GM12878 (cell line): ENCODE measurements around the gene UTP11. TPM values are rescaled to one million over a fixed set of nuclear protein-coding genes. Genes with fewer than 3 reads are reported as not detected.

ENCODE experiments used
- ATAC-seq: fragments of 200-7000 bp; cut with Tn5 transposase; 3 replicates; pipeline ENCODE4 v1.9.1; 2020; ENCODE audit warnings: mild to moderate bottlenecking, moderate library complexity
- BruUV-seq: library from RNA; stranded (reverse); fragments of 400-500 nt; replicated peaks from 2 replicates; lab custom pipeline; 2021; lab: Mats Ljungman, UMichigan
- CTCF ChIA-PET: fragments of 300-600 bp; sonication (Branson Sonifier 250); formaldehyde crosslinking; extraction: SDS; loops from one replicate; lab custom pipeline; 2021; ENCODE audit warnings: inconsistent platforms; lab: Yijun Ruan, JAX
- POLR2A ChIA-PET: fragments of 350-600 bp; formaldehyde crosslinking; extraction: SDS; loops from one replicate; lab custom pipeline; 2021; ENCODE audit warnings: inconsistent platforms; lab: Charles Lee
- RAD21 ChIA-PET: fragments of 300-600 bp; sonication (Branson Sonifier 250); formaldehyde crosslinking; loops from one replicate; lab custom pipeline; 2023; ENCODE audit warnings: antibody characterized with exemption; ENCODE audit not compliant: unreplicated experiment; lab: Charles Lee
- SMC1A ChIA-PET: fragments of 300-600 bp; sonication (Branson Sonifier 250); formaldehyde crosslinking; loops from one replicate; lab custom pipeline; 2023; ENCODE audit not compliant: unreplicated experiment, uncharacterized antibody; lab: Charles Lee
- DNase-seq: peaks from one replicate; pipeline ENCODE4 v3.0.0-alpha.2; 2011; ENCODE audit warnings: low read depth, low spot score
- FAIRE-seq: peaks from 3 replicates; lab custom pipeline; 2011; peaks lifted over from hg19 to GRCh38; lab: Jason Lieb, UNC
- H2AFZ ChIP-seq: 2 replicates; pipeline ENCODE4 v1.6.0; 2011; ENCODE audit warnings: low read depth, low read length, control low read depth; ENCODE audit not compliant: control insufficient read depth
- H3K27ac ChIP-seq: 2 replicates; pipeline ENCODE4 v1.5.1; 2011; ENCODE audit warnings: control low read depth; ENCODE audit not compliant: control insufficient read depth, insufficient read depth
- H3K27me3 ChIP-seq, 2 experiments: replicated peaks in 1 of 2; 2 replicates each; pipeline versions ENCODE4 v1.6.0 to v1.6.1; 2011; ENCODE audit warnings: low read length in 1 of 2; ENCODE audit not compliant: control insufficient read depth in 2 of 2, insufficient read depth in 2 of 2
- H3K36me3 ChIP-seq, 2 experiments: 2 replicates each; pipeline ENCODE4 v1.5.1; 2011; ENCODE audit warnings: low read length in 1 of 2; ENCODE audit not compliant: control insufficient read depth in 2 of 2, insufficient read depth in 2 of 2
- H3K4me1 ChIP-seq: 2 replicates; pipeline ENCODE4 v1.6.1; 2011; ENCODE audit warnings: mild to moderate bottlenecking, low read length, moderate library complexity, mixed read lengths; ENCODE audit not compliant: control insufficient read depth, insufficient read depth
- H3K4me2 ChIP-seq: 2 replicates; pipeline ENCODE4 v1.6.0; 2011; ENCODE audit warnings: control low read depth; ENCODE audit not compliant: control insufficient read depth, insufficient read depth
- H3K4me3 ChIP-seq: fragments of 200-600 bp; sonication (generic); 2 replicates; pipeline ENCODE4 v1.5.1; 2016
- H3K79me2 ChIP-seq: 2 replicates; pipeline ENCODE4 v1.6.0; 2011; ENCODE audit warnings: low read length; ENCODE audit not compliant: control insufficient read depth, insufficient read depth
- H3K9ac ChIP-seq: 2 replicates; pipeline ENCODE4 v1.8.0; 2011; ENCODE audit warnings: low read length, control low read depth, mixed read lengths; ENCODE audit not compliant: control insufficient read depth, insufficient read depth
- H3K9me3 ChIP-seq: replicated peaks from 3 replicates; pipeline ENCODE4 v1.5.1; 2011; ENCODE audit warnings: mild to moderate bottlenecking, low read length; ENCODE audit not compliant: control insufficient read depth, insufficient read depth
- H4K20me1 ChIP-seq: 2 replicates; pipeline ENCODE4 v1.6.0; 2011; ENCODE audit not compliant: control insufficient read depth, insufficient read depth
- CTCF ChIP-seq, 3 experiments: IDR thresholded peaks in 2 of 3; conservative IDR thresholded peaks in 1 of 3; 2 replicates each; pipeline ENCODE4 v1.5.1; 2011; ENCODE audit warnings: low read depth in 3 of 3, low read length in 3 of 3, mild to moderate bottlenecking in 3 of 3, control low read depth in 2 of 3, moderate library complexity in 2 of 3, inconsistent platforms in 1 of 3, mixed read lengths in 1 of 3; ENCODE audit not compliant: control insufficient read depth in 2 of 3, insufficient read depth in 1 of 3; ENCODE audit errors: extremely low read depth in 1 of 3
- EED ChIP-seq: sonication (generic); IDR thresholded peaks from 2 replicates; pipeline ENCODE4 v1.6.1; 2016; ENCODE audit warnings: antibody characterized with exemption, low read depth
- EGR1 ChIP-seq, 2 experiments: IDR thresholded peaks; 1 replicate in 1 of 2; 2 replicates in 1 of 2; pipeline ENCODE4 v1.6.1; 2011 to 2012; ENCODE audit warnings: low read depth in 2 of 2, low read length in 2 of 2, borderline replicate concordance in 1 of 2, mild to moderate bottlenecking in 1 of 2, moderate library complexity in 1 of 2
- IKZF1 ChIP-seq: fragments of 450-650 bp; conservative IDR thresholded peaks from 2 replicates; pipeline ENCODE4 v1.6.1; 2017; ENCODE audit warnings: antibody characterized with exemption, mild to moderate bottlenecking
- MEF2B ChIP-seq: fragments of 450-650 bp; IDR thresholded peaks from 2 replicates; pipeline ENCODE4 v1.6.1; 2018; ENCODE audit warnings: mild to moderate bottlenecking, moderate library complexity; ENCODE audit not compliant: partially characterized antibody, poor library complexity, severe bottlenecking
- RAD21 ChIP-seq: IDR thresholded peaks from 2 replicates; pipeline ENCODE4 v1.6.1; 2011; ENCODE audit warnings: mild to moderate bottlenecking, low read depth, low read length, moderate library complexity; ENCODE audit not compliant: insufficient read depth
- SMARCA5 ChIP-seq: fragments of 450-650 bp; IDR thresholded peaks from 2 replicates; pipeline ENCODE4 v1.6.1; 2017; ENCODE audit warnings: mild to moderate bottlenecking
- SP1 ChIP-seq: IDR thresholded peaks from one replicate; pipeline ENCODE4 v1.6.1; 2011; ENCODE audit warnings: low read depth, low read length
- WGBS: methylation state at CpG from one replicate; pipeline ENCODE4 v1.1.6; 2016; ENCODE audit warnings: low lambda C conversion rate; ENCODE audit not compliant: insufficient replicate concordance, insufficient coverage; ENCODE audit errors: missing lambda C conversion rate; 5-methylcytosine and 5-hydroxymethylcytosine counted together
- in situ Hi-C: fragments of 300-500 bp; cut with MboI; formaldehyde crosslinking; loops from 9 replicates; pipeline ENCODE4 v1.14.3; 2018; ENCODE audit warnings: mixed read lengths
- intact Hi-C: fragments of 100-400 bp; cut with micrococcal nuclease; formaldehyde crosslinking; loops from one replicate; pipeline ENCODE4 v1.14.2; 2022; ENCODE audit not compliant: unreplicated experiment
- polyA plus RNA-seq, 11 experiments: library from polyadenylated mRNA; depleted of rRNA in 4 of 11; unstranded in 6 of 11; stranded (reverse) in 5 of 11; fragments of >200 nt; fragmentation: Nextera tagmentation in 4 of 11; fragmentation: Illumina TruSeq in 1 of 11; extraction: Ambion mirVana in 4 of 11; extraction: Trizol in 1 of 11; gene quantifications; 1 replicate in 1 of 11; 2 replicates in 10 of 11; pipeline versions ENCODE4 v1.2.1 to v1.2.3, GENCODE V29; 2011 to 2016; ENCODE audit warnings: inconsistent platforms in 2 of 11, missing spikeins in 2 of 11, low read depth in 1 of 11
- total RNA-seq, 4 experiments: library from RNA; depleted of rRNA in 3 of 4; stranded (reverse); fragments of >200 nt in 3 of 4; fragmentation: Illumina TruSeq in 1 of 4; extraction: Trizol in 1 of 4; gene quantifications; 2 replicates each; pipeline versions ENCODE4 v1.2.1 to v1.2.3, GENCODE V29; 2013 to 2021

UTP11 gene
- total and polyA plus RNA-seq, 10 of the 15 experiments (the other 5 are each of a cell fraction or from before 2014, with no cell fraction given): 34.5 to 146 (median 64.2) TPM

- peaks cover 29% of the 10 kb centered on the region for H3K4me1 ChIP-seq
- ATAC-seq: no peak
These were observed 38.0 kb downstream of the UTP11 start for GRCh38 chr1:38050397-38051078.

More at GRCh38 chr1:38050397-38051078, 38.0 kb downstream of the UTP11 start:
- SMC1A ChIA-PET: interaction anchor here (0.7 to 23.8 kb wide), 5 partner anchors 8 to 353 kb away, joined by 3 to 316 read pairs (median 4); no protein-coding TSS in a partner anchor
- in situ Hi-C loops: no loop called here
- POLR2A ChIA-PET: interaction anchor here (0.5 to 4.2 kb wide), 6 partner anchors 8 to 786 kb away, joined by 3 to 32 read pairs (median 5); no protein-coding TSS in a partner anchor
- RAD21 ChIA-PET: interaction anchor here (0.5 to 5.2 kb wide), 7 partner anchors 11 to 123 kb away, joined by 3 to 61 read pairs (median 10); no protein-coding TSS in a partner anchor
- Histone ChIP-seq H3K27me3 (peaks cover 0 to 2% of the 10 kb centered on the region in 2 experiments; a peak in 3 of 4 replicates), H3K4me3 (no peak overlapping the region), H2AFZ (peak overlapping the region; percentile 48; the same call in 1 of the 2 replicates), H3K9ac (no peak overlapping the region), H3K9me3 (no peaks in the 10 kb centered on the region), H3K79me2 (no peaks in the 10 kb centered on the region), H3K27ac (no peak overlapping the region), H4K20me1 (no peaks in the 10 kb centered on the region), H3K36me3 (no peaks in the 10 kb centered on the region), H3K4me2 (no peak overlapping the region; the same call in 1 of the 2 replicates)
- 31% methylated on average over 13 of the region's 13 CpGs for WGBS
- FAIRE-seq (no peak), DNase-seq (no peak)
- intact Hi-C loops: no loop called here
- TF ChIP-seq RAD21 (peak; percentile 22; the same call in 1 of the 2 replicates), SP1 (no peak), MEF2B (peak; percentile 50), EED (peak; percentile 63; the same call in 1 of the 2 replicates), IKZF1 (no peak), CTCF (IDR thresholded peaks at IDR 0.05 in 2 of 3, conservative IDR thresholded peaks at IDR 0.05 in 1 of 3; ENCODE audit: control insufficient read depth in 2 of 3, extremely low read depth in 1 of 3, insufficient read depth in 1 of 3, low read depth in 3 of 3, low read length in 3 of 3) (peak in 2 of 3 experiments; percentile 2 to 12; a peak in 1 of 6 replicates), SMARCA5 (no peak), EGR1 (IDR thresholded peaks at IDR 0.05; ENCODE audit: borderline replicate concordance in 1 of 2, low read depth in 2 of 2, low read length in 2 of 2) (peak in 1 of 2 experiments; percentile 40; a peak in 1 of 3 replicates)
- CTCF ChIA-PET: interaction anchor here (0.7 to 4.5 kb wide), 7 partner anchors 10 to 274 kb away, joined by 3 to 92 read pairs (median 6); no protein-coding TSS in a partner anchor
- no TSS peak for BruUV-seq
